Ectodermal cell (in vitro differentiated cells): Measurements from ENCODE around the gene SLC25A51.
A peak's percentile ranks its signal among the peaks of the same experiment; 100 is the strongest.
"Not testable (repeated sequence)": the region's sequence is repeated elsewhere in the genome, so short reads cannot be mapped to it uniquely, and the experiment has no call there.

Experiments
- H3K27ac ChIP-seq: 2 replicates; pipeline ENCODE4 v1.7.0; 2013; ENCODE audit warnings: mild to moderate bottlenecking, low read depth, low read length; ENCODE audit not compliant: insufficient read depth, poor library complexity, severe bottlenecking
- H3K27me3 ChIP-seq: 2 replicates; pipeline ENCODE4 v1.7.0; 2013; ENCODE audit warnings: mild to moderate bottlenecking, low read length; ENCODE audit not compliant: insufficient read depth, control insufficient read depth, poor library complexity, severe bottlenecking
- H3K36me3 ChIP-seq: one replicate; pipeline ENCODE4 v1.7.0; 2013; ENCODE audit warnings: low read length; ENCODE audit not compliant: control insufficient read depth, insufficient read depth
- H3K4me1 ChIP-seq: one replicate; pipeline ENCODE4 v1.7.0; 2013; ENCODE audit warnings: low read length; ENCODE audit not compliant: control insufficient read depth, insufficient read depth
- H3K4me3 ChIP-seq: 2 replicates; pipeline ENCODE4 v1.7.0; 2013; ENCODE audit warnings: low read depth, low read length, control low read depth; ENCODE audit not compliant: insufficient read depth
- H3K9me3 ChIP-seq: 2 replicates; pipeline ENCODE4 v1.7.0; 2013; ENCODE audit warnings: mild to moderate bottlenecking, low read length, moderate library complexity; ENCODE audit not compliant: control insufficient read depth
- WGBS, 2 experiments: methylation state at CpG; one replicate each; pipeline ENCODE4 v1.1.7; 2013; ENCODE audit warnings: missing lambda C conversion rate in 2 of 2; 5-methylcytosine and 5-hydroxymethylcytosine counted together

SLC25A51 gene

DNA sequence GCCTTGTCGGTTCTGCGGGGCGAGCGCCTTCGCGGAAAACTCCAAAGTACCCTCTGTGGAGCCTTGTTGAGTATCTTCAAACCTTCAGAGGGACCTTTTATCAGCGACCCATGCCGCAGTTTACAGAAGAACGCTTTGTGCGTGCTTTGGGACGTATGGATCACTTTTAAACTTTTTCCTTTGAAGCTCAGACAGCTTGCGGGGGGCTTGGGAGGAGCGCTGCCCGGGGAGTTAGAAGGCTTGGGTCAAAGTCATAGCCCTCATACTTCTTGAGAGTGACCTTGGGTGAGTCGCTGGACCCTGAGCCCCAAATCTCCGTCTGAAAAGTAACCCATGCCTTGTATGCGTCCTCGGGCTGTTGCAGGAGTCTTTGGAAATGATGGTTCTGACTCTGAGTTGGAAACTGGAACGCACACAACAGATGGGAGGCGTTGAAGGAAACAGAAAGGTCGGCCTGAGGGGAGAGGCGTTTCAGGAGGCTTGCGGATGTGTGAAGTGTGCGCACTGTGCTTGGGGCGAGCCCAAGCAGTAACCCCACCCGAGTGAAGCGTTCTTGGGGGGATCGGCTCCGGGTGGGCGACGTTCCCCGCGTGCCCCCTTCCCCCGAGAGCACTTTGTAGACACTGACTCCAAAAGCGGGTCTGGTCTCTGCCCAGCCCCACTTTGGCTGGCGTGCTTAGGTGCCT, 661 bp upstream of the SLC25A51 start:
- Histone ChIP-seq H3K4me1 (peaks cover 14% of the 10 kb centered on the region), H3K36me3 (no peaks in the 10 kb centered on the region), H3K27me3 (peaks cover 11% of the 10 kb centered on the region), H3K27ac (no peak overlapping the region), H3K9me3 (no peaks in the 10 kb centered on the region), H3K4me3 (peak overlapping the region; percentile 65)
- 59 to 61% methylated on average over 36 of the region's 36 CpGs for WGBS, 2 experiments

DNA sequence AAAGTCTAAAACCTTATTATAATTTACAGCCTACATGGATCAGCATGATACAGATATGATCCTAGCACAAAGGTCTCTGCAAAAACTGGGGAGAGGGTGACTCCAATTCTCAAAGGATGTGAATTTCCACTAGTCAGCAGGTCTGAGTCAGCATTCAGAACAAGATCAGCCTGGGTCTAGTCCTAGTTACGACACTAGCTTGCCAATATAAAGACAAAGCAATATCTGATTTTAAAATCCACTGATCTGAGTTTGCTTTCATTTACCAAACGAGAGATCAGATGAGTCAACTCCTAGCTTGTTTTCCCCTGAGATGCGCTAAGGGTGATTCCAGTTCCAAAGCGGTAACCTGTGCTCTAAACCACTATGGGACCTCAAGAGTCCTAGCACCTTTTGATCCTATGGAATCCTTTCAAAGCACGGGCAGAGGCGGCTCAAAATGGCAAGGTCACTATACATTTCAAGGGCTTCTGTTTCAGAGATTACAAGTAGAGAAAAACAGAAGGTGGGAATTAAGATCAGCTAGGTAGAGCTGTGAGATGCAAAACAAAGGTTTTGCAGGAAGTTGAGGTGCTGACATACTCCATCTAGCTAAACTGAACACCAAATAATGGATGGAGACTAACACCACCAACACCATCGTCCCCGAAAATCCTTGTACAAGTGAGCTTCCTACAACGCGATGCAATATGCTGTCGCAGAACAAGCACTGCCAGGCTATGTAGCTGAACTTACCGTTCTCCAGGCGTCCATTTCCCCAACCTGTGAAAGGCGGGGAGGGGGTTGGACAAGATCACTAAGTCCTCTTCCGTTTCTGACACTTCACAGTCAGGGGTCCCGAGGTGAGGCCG, 906 bp downstream of the SLC25A51 start:
- WGBS, 2 experiments = 9 to 11% methylated on average over 17 of the region's 17 CpGs

DNA sequence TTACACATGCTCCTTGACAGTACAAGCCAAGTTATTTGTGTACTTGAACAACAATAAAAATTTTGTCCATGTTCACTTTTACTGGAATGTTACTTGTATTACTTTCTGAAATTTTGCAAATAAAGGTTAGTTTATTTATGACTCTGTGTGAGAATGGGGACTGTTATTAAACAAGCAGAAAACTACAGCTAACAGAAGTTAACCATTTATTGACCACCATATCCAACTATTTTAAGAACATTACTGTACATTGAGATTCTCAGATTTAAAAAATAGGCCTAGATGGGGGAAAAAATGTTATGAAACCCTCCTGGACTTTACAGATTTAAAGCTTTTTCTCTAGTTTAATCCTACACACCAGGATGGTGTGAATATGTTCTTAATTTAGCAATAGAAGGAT, 1.8 kb downstream of the SLC25A51 start:
- Histone ChIP-seq H3K27ac (no peak overlapping the region), H3K36me3 (no peaks in the 10 kb centered on the region), H3K4me1 (peaks cover 14% of the 10 kb centered on the region), H3K4me3 (no peak overlapping the region), H3K27me3 (peaks cover 11% of the 10 kb centered on the region), H3K9me3 (no peaks in the 10 kb centered on the region)

More for the DNA sequence above, 906 bp downstream of the SLC25A51 start:
- Histone ChIP-seq H3K27me3 (peaks cover 11% of the 10 kb centered on the region), H3K4me3 (peak overlapping the region; percentile 65), H3K36me3 (no peaks in the 10 kb centered on the region), H3K9me3 (no peaks in the 10 kb centered on the region), H3K4me1 (peaks cover 14% of the 10 kb centered on the region), H3K27ac (no peak overlapping the region)

DNA sequence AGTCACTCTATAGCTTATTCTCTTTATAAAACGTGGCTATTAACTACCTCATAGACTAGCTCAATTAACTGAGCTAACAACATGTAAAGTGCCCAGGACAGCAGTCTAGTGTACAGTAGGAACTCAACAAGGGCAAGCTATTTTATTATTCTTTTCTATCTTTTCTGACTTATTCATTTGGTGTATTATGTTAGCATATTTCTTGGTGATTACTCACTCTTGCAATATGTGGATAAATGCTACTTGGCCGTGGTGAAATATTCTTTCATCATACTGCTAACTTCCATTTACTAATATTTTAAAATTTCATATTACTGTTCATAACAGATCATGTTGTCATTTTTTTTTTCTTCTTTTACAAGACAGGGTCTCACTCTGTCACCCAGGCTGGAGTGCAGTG, 4.9 kb downstream of the SLC25A51 start:
- Histone ChIP-seq H3K4me1 (peaks cover 6% of the 10 kb centered on the region), H3K27me3 (no peaks in the 10 kb centered on the region), H3K27ac (no peak overlapping the region), H3K36me3 (peaks cover 15% of the 10 kb centered on the region), H3K9me3 (no peaks in the 10 kb centered on the region), H3K4me3 (no peak overlapping the region)
- 88 to 89% methylated on average over 1 to 2 of the region's 2 CpGs for WGBS, 2 experiments

DNA sequence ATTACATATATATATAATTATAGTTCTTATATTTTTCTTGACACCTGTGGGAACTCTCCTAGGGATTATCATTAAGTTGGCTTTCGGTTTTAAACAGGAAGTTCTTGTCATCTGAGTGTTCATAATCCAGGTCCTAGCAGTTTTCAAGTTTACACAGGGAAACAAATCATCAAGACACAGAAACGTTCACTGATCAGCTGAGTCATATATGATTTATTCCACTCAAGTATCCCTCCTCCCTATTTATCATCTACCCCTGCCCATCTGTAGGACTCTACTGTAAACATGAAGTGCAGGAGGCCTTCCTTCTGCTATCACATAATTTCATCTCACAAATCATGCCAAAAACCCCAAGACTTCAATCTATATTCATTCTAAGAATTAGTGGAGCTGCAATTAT, 6.3 kb downstream of the SLC25A51 start:
- Histone ChIP-seq H3K4me3 (no peak overlapping the region), H3K27ac (no peak overlapping the region), H3K9me3 (no peaks in the 10 kb centered on the region), H3K4me1 (peaks cover under 1% of the 10 kb centered on the region), H3K36me3 (peaks cover 15% of the 10 kb centered on the region), H3K27me3 (no peaks in the 10 kb centered on the region)
- 94 to 100% methylated on average over 2 of the region's 2 CpGs for WGBS, 2 experiments

DNA sequence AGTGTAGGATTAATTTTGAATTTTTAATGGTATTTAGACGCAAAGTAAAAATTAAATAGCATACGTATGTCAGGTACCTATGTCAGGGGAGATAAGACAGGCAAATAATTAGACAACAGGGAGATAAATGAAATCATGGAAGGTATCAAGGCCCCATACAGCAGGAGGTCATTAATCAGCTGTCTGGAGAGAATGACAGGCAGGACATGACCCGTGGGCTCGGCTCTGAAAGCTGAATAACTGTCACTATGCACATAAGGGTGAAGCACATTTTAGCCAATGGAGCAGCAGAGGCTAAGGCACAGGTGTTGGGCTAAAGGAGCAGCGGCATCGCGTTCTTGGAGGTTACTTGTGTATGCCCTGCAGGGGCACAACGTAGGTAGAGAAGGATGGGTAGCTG, 11.9 kb downstream of the SLC25A51 start:
- no peak overlapping the region for H3K27ac ChIP-seq
- no peak overlapping the region for H3K4me3 ChIP-seq
- WGBS, 2 experiments = 95% methylated on average over 8 of the region's 8 CpGs
- H3K4me1 ChIP-seq = no peaks in the 10 kb centered on the region
- H3K36me3 ChIP-seq = peaks cover 15% of the 10 kb centered on the region
- H3K9me3 ChIP-seq = no peaks in the 10 kb centered on the region
- no peaks in the 10 kb centered on the region for H3K27me3 ChIP-seq

DNA sequence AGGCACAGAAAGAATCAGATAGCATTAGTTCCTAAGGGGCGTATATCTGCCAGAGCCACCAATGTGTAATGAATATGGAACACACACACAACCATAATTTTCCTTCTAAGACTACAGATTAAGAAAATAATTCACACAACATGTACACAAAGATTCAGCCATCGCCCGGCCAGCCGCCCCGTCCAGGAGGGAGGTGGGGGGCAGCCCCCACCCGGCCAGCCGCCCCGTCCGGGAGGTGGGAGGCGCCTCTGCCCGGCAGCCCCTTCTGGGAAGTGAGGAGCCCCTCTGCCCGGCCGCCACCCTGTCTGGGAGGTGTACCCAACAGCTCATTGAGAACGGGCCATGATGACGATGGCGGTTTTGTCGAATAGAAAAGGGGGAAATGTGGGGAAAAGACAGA, 12.9 kb downstream of the SLC25A51 start:
- not testable (repeated sequence) for H3K4me1 ChIP-seq, H3K9me3 ChIP-seq, H3K4me3 ChIP-seq, H3K27me3 ChIP-seq, H3K27ac ChIP-seq
- peaks cover 11% of the 10 kb centered on the region for H3K36me3 ChIP-seq
- WGBS, 2 experiments = 96 to 99% methylated on average over 11 of the region's 17 CpGs

DNA sequence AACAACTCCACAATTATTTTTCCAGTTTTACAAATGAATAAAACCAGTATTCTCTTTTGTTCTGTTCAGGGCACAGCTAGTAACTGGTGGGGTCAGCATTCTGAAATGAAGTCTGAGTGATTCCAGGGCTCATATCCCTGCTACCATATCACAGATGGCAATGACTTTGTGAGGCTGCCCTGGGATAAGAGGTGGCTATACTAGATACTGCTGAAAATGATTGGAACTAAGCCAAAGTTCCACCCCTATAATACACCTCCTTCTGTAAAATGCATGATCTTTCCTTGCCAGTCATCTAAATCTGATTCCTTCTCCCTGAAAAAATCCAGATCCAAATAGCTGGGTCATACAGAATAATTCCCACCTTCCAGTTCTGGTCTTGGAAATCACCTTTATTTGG, 14.4 kb downstream of the SLC25A51 start:
- no peaks in the 10 kb centered on the region for H3K4me1 ChIP-seq
- H3K4me3 ChIP-seq = no peak overlapping the region
- peaks cover 5% of the 10 kb centered on the region for H3K36me3 ChIP-seq
- H3K27ac ChIP-seq = no peak overlapping the region
- H3K9me3 ChIP-seq = no peaks in the 10 kb centered on the region
- H3K27me3 ChIP-seq = no peaks in the 10 kb centered on the region

DNA sequence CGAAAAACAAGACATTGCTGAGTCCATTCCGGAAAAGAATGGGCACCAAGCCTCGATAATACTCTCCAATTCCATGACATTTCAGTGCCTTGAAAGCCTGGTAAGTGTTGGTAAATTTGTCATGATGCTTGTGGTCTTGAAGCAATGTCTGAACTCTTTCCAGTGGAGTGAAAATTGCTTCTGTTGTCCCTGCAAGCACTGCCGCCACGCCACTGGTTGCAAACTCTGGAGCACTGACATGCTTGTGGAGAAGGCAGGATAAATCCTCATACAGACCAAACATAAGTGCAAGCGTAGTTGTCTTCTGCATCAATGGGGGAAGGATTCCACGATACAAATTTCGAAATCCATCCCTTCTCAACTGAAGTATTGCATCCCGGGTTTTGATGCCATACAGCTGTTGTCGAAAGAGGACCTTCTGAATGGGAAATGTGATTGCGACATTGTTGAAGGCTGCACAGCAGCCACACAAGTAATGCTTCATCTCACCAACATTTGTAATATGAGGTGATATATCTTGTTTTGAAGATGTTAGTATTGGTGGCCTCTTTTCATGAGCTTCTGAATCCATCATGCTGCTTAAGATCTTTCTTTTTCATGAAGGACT, 15.8 kb downstream of the SLC25A51 start:
- not testable (repeated sequence) for H3K4me3 ChIP-seq, H3K27me3 ChIP-seq, H3K9me3 ChIP-seq, H3K4me1 ChIP-seq, H3K36me3 ChIP-seq, H3K27ac ChIP-seq
- WGBS, 2 experiments = 95 to 97% methylated on average over 9 of the region's 11 CpGs

DNA sequence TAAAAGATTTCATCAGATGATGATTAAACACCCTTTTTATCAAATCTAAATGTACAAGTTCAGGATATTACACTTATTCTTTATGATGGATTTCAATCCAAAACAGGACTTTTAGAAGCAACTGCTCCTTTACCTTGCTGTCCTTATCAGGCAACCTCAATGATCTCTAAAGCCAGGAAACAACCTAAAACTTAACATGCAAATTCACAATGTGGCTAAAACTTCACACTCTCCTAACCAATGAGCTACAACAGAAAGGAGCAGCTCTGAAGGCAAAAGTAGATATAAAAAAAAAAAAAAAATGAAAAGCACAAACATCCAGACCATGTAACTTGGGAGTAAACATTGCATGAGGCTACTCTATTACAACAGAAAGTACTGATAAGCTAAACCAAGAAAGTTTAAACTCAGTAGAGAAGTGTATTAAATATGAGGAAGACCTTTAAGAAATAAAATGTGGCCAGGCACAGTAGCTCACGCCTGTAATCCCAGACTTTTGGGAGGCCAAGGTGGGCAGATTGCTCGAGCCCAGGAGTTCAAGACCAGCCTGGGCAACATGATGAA, 22.9 kb downstream of the SLC25A51 start:
- Histone ChIP-seq H3K36me3 (peaks cover 5% of the 10 kb centered on the region), H3K27ac (no peak overlapping the region), H3K9me3 (no peaks in the 10 kb centered on the region), H3K27me3 (no peaks in the 10 kb centered on the region), H3K4me3 (no peak overlapping the region), H3K4me1 (no peaks in the 10 kb centered on the region)
- WGBS, 2 experiments = 93 to 94% methylated on average over 2 of the region's 2 CpGs
